ENCODE results near the gene CRB3.

Gene CRB3

DNA sequence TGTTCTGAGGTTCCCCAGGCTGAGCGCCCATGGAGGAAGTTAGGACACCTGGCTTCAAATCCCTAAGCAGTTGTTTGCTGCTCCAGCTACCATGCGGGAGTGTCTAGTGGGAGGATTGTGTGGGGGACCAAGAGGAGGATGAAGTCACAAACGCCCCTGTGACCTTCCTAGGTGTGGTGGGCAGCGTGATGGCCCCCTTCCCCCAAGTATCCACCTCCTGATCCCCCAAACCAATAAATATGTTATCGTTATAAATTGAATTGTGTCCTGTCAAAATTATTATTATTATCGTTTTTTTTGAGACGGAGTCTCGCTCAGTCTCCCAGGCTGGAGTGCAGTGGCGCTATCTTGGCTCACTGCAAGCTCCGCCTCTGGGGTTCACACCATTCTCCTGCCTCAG, 30.4 kb upstream of the CRB3 start, which contains the start of gene SLC25A41:
TSS of gene SLC25A41 (minus strand) at position 101 of the 400 bp plus-strand sequence. CDS start at position 31, 70 bp downstream.
- Mint-ChIP-seq H3K36me3 (ENCODE audit: low read depth) (no peaks in the 10 kb centered on the region), H3K27ac (no peak within 1 kb of the TSS), H3K27me3 (ENCODE audit: low read depth, poor library complexity) (peaks cover 46% of the 10 kb centered on the region), H3K4me3 (no peak within 1 kb of the TSS), H3K9me3 (no peaks in the 10 kb centered on the region), H3K4me1 (no peaks in the 10 kb centered on the region)
- DNase-seq = no peak
- TF ChIP-seq, protein P1, sequence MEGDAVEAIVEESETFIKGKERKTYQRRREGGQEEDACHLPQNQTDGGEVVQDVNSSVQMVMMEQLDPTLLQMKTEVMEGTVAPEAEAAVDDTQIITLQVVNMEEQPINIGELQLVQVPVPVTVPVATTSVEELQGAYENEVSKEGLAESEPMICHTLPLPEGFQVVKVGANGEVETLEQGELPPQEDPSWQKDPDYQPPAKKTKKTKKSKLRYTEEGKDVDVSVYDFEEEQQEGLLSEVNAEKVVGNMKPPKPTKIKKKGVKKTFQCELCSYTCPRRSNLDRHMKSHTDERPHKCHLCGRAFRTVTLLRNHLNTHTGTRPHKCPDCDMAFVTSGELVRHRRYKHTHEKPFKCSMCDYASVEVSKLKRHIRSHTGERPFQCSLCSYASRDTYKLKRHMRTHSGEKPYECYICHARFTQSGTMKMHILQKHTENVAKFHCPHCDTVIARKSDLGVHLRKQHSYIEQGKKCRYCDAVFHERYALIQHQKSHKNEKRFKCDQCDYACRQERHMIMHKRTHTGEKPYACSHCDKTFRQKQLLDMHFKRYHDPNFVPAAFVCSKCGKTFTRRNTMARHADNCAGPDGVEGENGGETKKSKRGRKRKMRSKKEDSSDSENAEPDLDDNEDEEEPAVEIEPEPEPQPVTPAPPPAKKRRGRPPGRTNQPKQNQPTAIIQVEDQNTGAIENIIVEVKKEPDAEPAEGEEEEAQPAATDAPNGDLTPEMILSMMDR (IDR thresholded peaks at IDR 0.05) = no peak

DNA sequence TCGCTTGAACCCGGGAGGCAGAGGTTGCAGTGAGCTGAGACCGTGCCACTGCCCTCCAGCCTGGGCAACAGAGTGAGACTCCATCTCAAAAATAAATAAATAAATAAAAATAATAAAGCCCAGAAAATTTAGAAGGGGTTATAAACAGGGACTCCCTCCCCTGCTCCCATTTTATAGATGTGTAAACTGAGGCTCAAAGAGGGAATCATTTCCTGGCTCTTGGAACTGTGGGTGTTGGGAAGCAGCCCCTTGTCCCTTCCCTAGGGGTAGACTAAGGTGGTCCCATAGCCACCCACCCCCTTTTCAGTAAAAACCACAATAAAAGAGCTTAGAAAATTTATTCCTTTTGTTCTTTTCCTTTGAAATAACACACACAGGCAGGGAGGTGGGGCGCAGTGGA, 24.3 kb upstream of the CRB3 start:
- no peaks in the 10 kb centered on the region for H3K4me1 Mint-ChIP-seq
- H3K9me3 Mint-ChIP-seq = no peaks in the 10 kb centered on the region
- TF ChIP-seq, protein P1 (IDR thresholded peaks at IDR 0.05) = no peak
- peaks cover 9% of the 10 kb centered on the region for H3K36me3 Mint-ChIP-seq (ENCODE audit: low read depth)
- no peak overlapping the region for H3K27ac Mint-ChIP-seq
- H3K4me3 Mint-ChIP-seq = no peak overlapping the region
- DNase-seq = no peak
- peaks cover 7% of the 10 kb centered on the region for H3K27me3 Mint-ChIP-seq (ENCODE audit: low read depth, poor library complexity)

DNA sequence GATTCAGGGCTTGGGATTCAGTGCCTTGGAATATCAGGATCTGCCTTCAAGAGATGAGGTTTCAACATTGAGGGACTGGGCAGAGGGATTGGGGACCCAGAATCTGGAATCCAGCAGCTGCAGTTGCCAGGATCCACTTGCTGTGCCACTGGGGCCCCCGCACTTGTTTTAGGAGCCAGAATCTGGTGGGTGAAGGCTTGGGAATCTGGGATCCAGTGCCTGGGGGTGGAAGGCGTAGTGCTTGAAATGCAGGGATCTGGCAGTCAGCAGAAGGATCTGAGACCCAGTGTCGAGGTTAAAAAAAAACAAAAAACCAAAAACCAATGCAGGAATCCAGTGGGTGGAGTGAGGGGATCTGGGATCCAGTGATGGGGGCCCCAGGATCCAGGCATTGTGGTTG, 23.2 kb upstream of the CRB3 start:
- Mint-ChIP-seq H3K27ac (no peak overlapping the region), H3K4me3 (no peak overlapping the region), H3K36me3 (ENCODE audit: low read depth) (peaks cover 19% of the 10 kb centered on the region), H3K4me1 (no peaks in the 10 kb centered on the region), H3K9me3 (peaks cover 8% of the 10 kb centered on the region), H3K27me3 (ENCODE audit: low read depth, poor library complexity) (peaks cover 7% of the 10 kb centered on the region)
- no peak for DNase-seq
- TF ChIP-seq, protein P1 (IDR thresholded peaks at IDR 0.05) = no peak

DNA sequence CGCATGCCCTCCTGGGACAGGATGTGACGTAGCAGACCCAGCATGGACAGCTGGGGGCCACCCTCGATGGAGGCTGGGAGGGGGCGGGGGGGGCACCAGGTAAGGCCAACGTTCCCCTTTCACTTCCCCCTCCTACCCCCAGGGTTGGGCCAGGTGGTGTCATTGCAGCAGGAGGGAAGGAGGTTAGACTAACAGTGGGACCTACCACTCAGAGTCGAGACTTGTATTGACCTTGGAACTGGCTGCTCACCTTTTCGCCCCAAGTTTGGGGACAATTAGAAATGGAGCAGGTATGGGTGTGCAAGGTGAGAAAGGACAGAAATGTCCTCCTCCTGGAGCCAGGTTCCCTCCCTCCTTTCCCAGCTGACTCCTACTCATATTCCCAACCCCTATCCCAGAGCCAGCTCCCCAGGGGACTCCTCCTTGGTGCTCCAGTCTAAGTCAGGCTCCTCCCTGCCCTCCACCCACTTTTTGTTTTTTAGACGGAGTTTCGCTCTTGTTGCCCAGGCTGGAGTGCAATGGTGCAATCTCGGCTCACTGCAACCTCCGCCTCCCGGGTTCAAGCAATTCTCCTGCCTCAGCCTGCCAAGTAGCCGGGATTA, 21.9 kb upstream of the CRB3 start:
- no peak for DNase-seq
- H3K27me3 Mint-ChIP-seq (ENCODE audit: low read depth, poor library complexity) = peaks cover 7% of the 10 kb centered on the region
- H3K27ac Mint-ChIP-seq = no peak overlapping the region

DNA sequence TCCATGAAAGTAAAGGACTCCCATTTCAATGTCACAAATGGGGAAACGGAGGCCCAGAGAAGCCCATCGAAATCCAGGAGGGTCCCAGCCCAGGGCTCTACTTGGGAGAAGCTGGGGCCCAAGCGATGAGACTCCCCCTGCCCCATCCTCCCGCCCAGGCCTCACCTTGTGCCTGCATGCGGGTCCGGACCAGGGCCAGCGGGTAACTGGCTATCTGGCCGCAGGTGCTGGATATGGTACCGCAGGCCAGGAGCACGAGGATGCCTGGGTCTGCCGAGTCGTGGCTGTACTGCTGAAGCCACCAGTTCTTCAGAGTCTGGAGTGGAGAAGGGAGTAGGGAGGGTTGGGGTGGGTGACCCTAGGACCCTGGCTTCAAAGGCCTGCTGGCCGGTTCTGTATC, 20.1 kb upstream of the CRB3 start:
- Mint-ChIP-seq H3K4me3 (no peak overlapping the region), H3K36me3 (ENCODE audit: low read depth) (peaks cover 32% of the 10 kb centered on the region), H3K27ac (no peak overlapping the region), H3K4me1 (no peaks in the 10 kb centered on the region), H3K9me3 (peaks cover 15% of the 10 kb centered on the region), H3K27me3 (ENCODE audit: low read depth, poor library complexity) (no peaks in the 10 kb centered on the region)
- TF ChIP-seq, protein P1 (IDR thresholded peaks at IDR 0.05) = no peak
- DNase-seq = no peak

More for the DNA sequence above, 21.9 kb upstream of the CRB3 start:
- Mint-ChIP-seq H3K36me3 (ENCODE audit: low read depth) (peaks cover 32% of the 10 kb centered on the region), H3K4me1 (no peaks in the 10 kb centered on the region), H3K9me3 (peaks cover 15% of the 10 kb centered on the region), H3K4me3 (no peak overlapping the region)
- TF ChIP-seq, protein P1 (IDR thresholded peaks at IDR 0.05) = no peak

DNA sequence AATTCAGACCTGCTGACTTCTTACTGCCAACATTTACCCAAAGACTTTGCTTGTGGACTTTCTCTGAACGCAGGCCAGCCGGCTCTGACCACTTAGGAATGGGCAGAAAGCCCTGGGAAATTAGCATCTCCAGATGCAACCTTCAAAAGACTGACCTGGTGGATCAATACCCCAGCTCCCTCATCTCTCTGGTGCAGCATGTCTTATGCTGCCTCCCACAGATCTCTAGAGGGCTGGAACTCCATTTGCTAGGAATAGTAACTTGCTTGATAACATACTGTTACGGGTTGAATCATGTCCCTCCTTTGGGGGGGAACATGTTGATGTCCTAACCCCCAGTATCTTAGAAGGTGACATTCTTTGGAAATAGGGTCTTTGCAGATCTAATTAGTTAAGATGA, 17.6 kb upstream of the CRB3 start:
- Mint-ChIP-seq H3K4me1 (no peaks in the 10 kb centered on the region), H3K27ac (no peak overlapping the region), H3K9me3 (peaks cover 15% of the 10 kb centered on the region), H3K4me3 (no peak overlapping the region), H3K36me3 (ENCODE audit: low read depth) (peaks cover 34% of the 10 kb centered on the region), H3K27me3 (ENCODE audit: low read depth, poor library complexity) (peaks cover 5% of the 10 kb centered on the region)
- TF ChIP-seq, protein P1 (IDR thresholded peaks at IDR 0.05) = no peak
- no peak for DNase-seq

Measured in nephron progenitor cell (in vitro differentiated cells).